B cell (primary cell): ENCODE measurements around the gene UBE3C. TPM values are rescaled to one million over a fixed set of nuclear protein-coding genes. Genes with fewer than 3 reads are reported as not detected.

Experiments
- ATAC-seq: fragments of 200-7000 bp; cut with Tn5 transposase; one replicate; pipeline ENCODE4 v1.10.0; 2021; ENCODE audit warnings: low read depth, mild to moderate bottlenecking, moderate number of reproducible peaks, moderate library complexity
- CTCF ChIA-PET: fragments of 350-600 bp; sonication (Branson Sonifier 250); formaldehyde crosslinking; loops from one replicate; lab custom pipeline; 2021; ENCODE audit warnings: antibody characterized with exemption, inconsistent platforms; lab: Charles Lee
- POLR2A ChIA-PET: fragments of 350-600 bp; sonication (Branson Sonifier 250); formaldehyde crosslinking; loops from one replicate; lab custom pipeline; 2021; ENCODE audit warnings: antibody characterized with exemption; lab: Charles Lee
- DNase-seq: peaks from one replicate; pipeline ENCODE4 v3.0.0; 2013
- H2AFZ ChIP-seq: 2 replicates; pipeline ENCODE4 v1.6.1; 2012; ENCODE audit warnings: mild to moderate bottlenecking, low read depth, low read length; ENCODE audit not compliant: insufficient read depth, poor library complexity, severe bottlenecking
- H3K27ac ChIP-seq, 2 donors: 1 replicate in 1 of 2; 2 replicates in 1 of 2; pipeline ENCODE4 v1.5.1; 2012 to 2013; ENCODE audit warnings: low read length in 2 of 2, mild to moderate bottlenecking in 2 of 2, moderate library complexity in 1 of 2
- H3K27me3 ChIP-seq, 4 experiments: fragments of 200-600 bp in 1 of 4; sonication (generic) in 1 of 4; replicated peaks in 1 of 4; 1 replicate in 2 of 4; 2 replicates in 2 of 4; pipeline versions ENCODE4 v1.6.1 to v1.7.0; 2013 to 2016; ENCODE audit warnings: low read length in 3 of 4, mild to moderate bottlenecking in 2 of 4, mixed read lengths in 1 of 4, moderate library complexity in 1 of 4; ENCODE audit not compliant: insufficient read depth in 4 of 4, control insufficient read depth in 3 of 4; ENCODE audit errors: control extremely low read depth in 1 of 4
- H3K36me3 ChIP-seq, 2 experiments: replicated peaks in 1 of 2; 1 replicate in 1 of 2; 2 replicates in 1 of 2; pipeline versions ENCODE4 v1.6.1 to v1.7.1; 2013; ENCODE audit warnings: low read length in 1 of 2; ENCODE audit not compliant: insufficient read depth in 2 of 2, control insufficient read depth in 1 of 2; ENCODE audit errors: control extremely low read depth in 1 of 2, extremely low read depth in 1 of 2
- H3K4me1 ChIP-seq, 2 donors: fragments of 200-600 bp in 1 of 2; sonication (generic) in 1 of 2; 1 replicate in 1 of 2; 2 replicates in 1 of 2; pipeline versions ENCODE4 v1.5.1 to v1.6.1; 2013 to 2017; ENCODE audit warnings: low read length in 2 of 2; ENCODE audit not compliant: control insufficient read depth in 2 of 2, insufficient read depth in 2 of 2
- H3K4me2 ChIP-seq: replicated peaks from 2 replicates; pipeline ENCODE3; 2012; ENCODE audit warnings: mild to moderate bottlenecking, low read depth, low read length; ENCODE audit not compliant: poor library complexity, severe bottlenecking
- H3K4me3 ChIP-seq, 5 experiments: fragments of 200-600 bp in 1 of 5; sonication (generic) in 1 of 5; 1 replicate in 3 of 5; 2 replicates in 2 of 5; pipeline versions ENCODE4 v1.5.1 to v1.7.0; 2011 to 2016; ENCODE audit warnings: low read length in 4 of 5, mild to moderate bottlenecking in 4 of 5, low read depth in 2 of 5, control low read depth in 1 of 5, moderate library complexity in 1 of 5; ENCODE audit not compliant: insufficient read depth in 1 of 5; ENCODE audit errors: control extremely low read depth in 1 of 5, extremely low read depth in 1 of 5
- H3K79me2 ChIP-seq: fragments of 200-600 bp; sonication (generic); one replicate; pipeline ENCODE4 v1.6.0; 2016; ENCODE audit warnings: low read length; ENCODE audit not compliant: control insufficient read depth, insufficient read depth
- H3K9ac ChIP-seq: fragments of 200-600 bp; sonication (generic); 2 replicates; pipeline ENCODE4 v1.6.1; 2017; ENCODE audit warnings: mild to moderate bottlenecking, low read length, moderate library complexity
- H3K9me3 ChIP-seq, 3 donors: one replicate each; pipeline versions ENCODE4 v1.6.1 to v1.7.1; 2013; ENCODE audit warnings: low read length in 2 of 3; ENCODE audit not compliant: control insufficient read depth in 2 of 3, insufficient read depth in 1 of 3; ENCODE audit errors: control extremely low read depth in 1 of 3
- H4K20me1 ChIP-seq: 2 replicates; pipeline ENCODE4 v1.6.0; 2012; ENCODE audit warnings: mild to moderate bottlenecking, low read length; ENCODE audit not compliant: insufficient read depth, control insufficient read depth, poor library complexity, severe bottlenecking
- H3K27ac Mint-ChIP-seq: one replicate; pipeline ENCODE4 v1.8.0; 2021; ENCODE audit warnings: mixed read lengths
- H3K27me3 Mint-ChIP-seq: one replicate; pipeline ENCODE4 v1.8.0; 2021; ENCODE audit warnings: mixed read lengths
- H3K4me1 Mint-ChIP-seq: one replicate; pipeline ENCODE4 v1.8.0; 2021; ENCODE audit warnings: mixed read lengths
- H3K4me3 Mint-ChIP-seq: one replicate; pipeline ENCODE4 v1.8.0; 2021; ENCODE audit warnings: mixed read lengths
- H3K9me3 Mint-ChIP-seq: one replicate; pipeline ENCODE4 v1.8.0; 2022; ENCODE audit warnings: mixed read lengths; ENCODE audit not compliant: insufficient read depth
- EZH2 ChIP-seq: IDR thresholded peaks from 2 replicates; pipeline ENCODE4 v1.6.1; 2012; ENCODE audit warnings: borderline replicate concordance, low read depth, mild to moderate bottlenecking, moderate library complexity, low read length; ENCODE audit not compliant: insufficient read depth, poor library complexity, severe bottlenecking
- WGBS: methylation state at CpG from one replicate; pipeline ENCODE4 v1.1.5; 2013; ENCODE audit warnings: missing lambda C conversion rate; ENCODE audit not compliant: insufficient coverage; 5-methylcytosine and 5-hydroxymethylcytosine counted together
- intact Hi-C: fragments of 100-400 bp; cut with micrococcal nuclease; formaldehyde crosslinking; loops from one replicate; pipeline ENCODE4 v1.10.0; 2022
- polyA plus RNA-seq: library from polyadenylated mRNA; depleted of rRNA; stranded (reverse); fragments of >200 nt; gene quantifications from 2 replicates; pipeline ENCODE4 v1.2.3, GENCODE V29; 2012
- total RNA-seq, 2 donors: library from RNA; stranded (reverse); fragments of 120-200 nt in 1 of 2; gene quantifications; 1 replicate in 1 of 2; 2 replicates in 1 of 2; pipeline versions ENCODE4 v1.2.3 to v1.2.4, GENCODE V29; 2013 to 2022
- TF ChIP-seq, protein P1 (sequence below): fragments of 200-600 bp; IDR thresholded peaks from one replicate; pipeline ENCODE4 v1.8.0; 2022; ENCODE audit warnings: antibody characterized with exemption, mild to moderate bottlenecking

UBE3C gene
- total and polyA plus RNA-seq, 2 donors (not counting 1 experiment from before 2014, with no cell fraction given) = 17.8 to 66.5 TPM

DNA sequence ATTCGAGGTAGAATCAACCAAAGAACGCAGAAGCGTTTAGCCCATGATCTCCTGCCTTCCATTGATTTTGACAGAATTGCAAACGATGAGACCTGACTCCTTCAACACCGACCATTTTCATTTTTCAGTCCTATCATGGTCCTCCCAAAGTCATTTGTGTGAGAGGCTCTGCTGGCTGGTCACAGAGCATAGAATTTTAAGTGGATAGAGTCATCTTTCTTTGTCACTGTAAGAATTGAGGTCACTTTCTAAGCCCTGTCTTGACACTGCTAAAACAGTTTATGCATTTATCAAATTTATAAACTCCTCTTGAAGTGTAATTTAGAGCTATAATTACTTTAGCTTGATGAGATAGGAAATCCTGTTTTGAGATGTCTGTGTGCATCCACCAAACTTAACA lies 72.0 kb downstream of the UBE3C start:
- H3K4me1 ChIP-seq = no peaks in the 10 kb centered on the region
- no peak overlapping the region for H3K27ac ChIP-seq
- Mint-ChIP-seq H3K4me3 (no peak overlapping the region), H3K9me3 (no peaks in the 10 kb centered on the region), H3K4me1 (no peaks in the 10 kb centered on the region), H3K27ac (no peak overlapping the region), H3K27me3 (no peaks in the 10 kb centered on the region)
- H3K9ac ChIP-seq = no peak overlapping the region
- no peak overlapping the region for H2AFZ ChIP-seq
- ChIA-PET POLR2A (interaction anchor here (0.7 kb wide), 1 partner anchor 11 kb away, joined by 3 read pairs; no protein-coding TSS in a partner anchor), CTCF (no interaction called here)
- H4K20me1 ChIP-seq = no peaks in the 10 kb centered on the region
- TF ChIP-seq, protein P1, sequence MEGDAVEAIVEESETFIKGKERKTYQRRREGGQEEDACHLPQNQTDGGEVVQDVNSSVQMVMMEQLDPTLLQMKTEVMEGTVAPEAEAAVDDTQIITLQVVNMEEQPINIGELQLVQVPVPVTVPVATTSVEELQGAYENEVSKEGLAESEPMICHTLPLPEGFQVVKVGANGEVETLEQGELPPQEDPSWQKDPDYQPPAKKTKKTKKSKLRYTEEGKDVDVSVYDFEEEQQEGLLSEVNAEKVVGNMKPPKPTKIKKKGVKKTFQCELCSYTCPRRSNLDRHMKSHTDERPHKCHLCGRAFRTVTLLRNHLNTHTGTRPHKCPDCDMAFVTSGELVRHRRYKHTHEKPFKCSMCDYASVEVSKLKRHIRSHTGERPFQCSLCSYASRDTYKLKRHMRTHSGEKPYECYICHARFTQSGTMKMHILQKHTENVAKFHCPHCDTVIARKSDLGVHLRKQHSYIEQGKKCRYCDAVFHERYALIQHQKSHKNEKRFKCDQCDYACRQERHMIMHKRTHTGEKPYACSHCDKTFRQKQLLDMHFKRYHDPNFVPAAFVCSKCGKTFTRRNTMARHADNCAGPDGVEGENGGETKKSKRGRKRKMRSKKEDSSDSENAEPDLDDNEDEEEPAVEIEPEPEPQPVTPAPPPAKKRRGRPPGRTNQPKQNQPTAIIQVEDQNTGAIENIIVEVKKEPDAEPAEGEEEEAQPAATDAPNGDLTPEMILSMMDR = no peak
- TF ChIP-seq EZH2 = no peak
- no peaks in the 10 kb centered on the region for H3K9me3 ChIP-seq
- H3K27me3 ChIP-seq = no peaks in the 10 kb centered on the region
- DNase-seq (no peak), ATAC-seq (no peak)
- intact Hi-C loops = no loop called here
- no CpG with 5 or more reads among the region's 5 CpGs for WGBS
- H3K4me2 ChIP-seq = no peak overlapping the region
- no peak overlapping the region for H3K4me3 ChIP-seq
- H3K36me3 ChIP-seq = peaks cover 0 to 27% of the 10 kb centered on the region in 2 experiments
- H3K79me2 ChIP-seq = no peaks in the 10 kb centered on the region

DNA sequence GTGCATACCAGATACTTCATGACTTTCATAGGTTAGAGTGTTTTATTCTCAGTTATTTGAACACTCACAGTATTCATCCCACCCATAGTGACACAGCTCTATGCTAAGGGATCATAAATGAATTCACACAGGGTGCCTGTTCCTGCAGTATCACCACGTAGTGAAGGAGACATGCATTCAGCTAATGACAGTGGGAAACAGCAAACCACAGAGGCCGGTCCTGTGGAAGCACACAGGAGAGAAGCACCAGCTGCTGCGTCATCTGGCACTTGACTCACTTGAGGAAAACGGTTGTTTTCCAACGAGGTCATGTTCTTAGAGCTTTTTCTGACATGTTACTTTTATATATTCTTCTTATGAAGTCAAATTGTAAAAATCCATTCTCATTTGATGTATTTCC lies 73.0 kb downstream of the UBE3C start:
- intact Hi-C loops = no loop called here
- Histone ChIP-seq H3K79me2 (no peaks in the 10 kb centered on the region), H3K9me3 (no peaks in the 10 kb centered on the region), H3K9ac (no peak overlapping the region), H3K4me1 (no peaks in the 10 kb centered on the region), H3K27me3 (no peaks in the 10 kb centered on the region), H3K36me3 (peaks cover 0 to 27% of the 10 kb centered on the region in 2 experiments), H3K4me2 (no peak overlapping the region), H3K27ac (no peak overlapping the region), H4K20me1 (no peaks in the 10 kb centered on the region), H3K4me3 (no peak overlapping the region), H2AFZ (no peak overlapping the region)
- DNase-seq = no peak
- Mint-ChIP-seq H3K4me1 (no peaks in the 10 kb centered on the region), H3K4me3 (no peak overlapping the region), H3K9me3 (no peaks in the 10 kb centered on the region), H3K27ac (no peak overlapping the region), H3K27me3 (no peaks in the 10 kb centered on the region)
- no peak for TF ChIP-seq EZH2
- TF ChIP-seq, protein P1 = no peak
- ChIA-PET CTCF (no interaction called here), POLR2A (no interaction called here)
- 50% methylated on average over 2 of the region's 5 CpGs for WGBS
- no peak for ATAC-seq
